ENCODE data around the gene GALNT2. TPM values are rescaled to one million over a fixed set of nuclear protein-coding genes. Genes with fewer than 3 reads are reported as not detected.

Gene GALNT2
- polyA plus RNA-seq, 4 donors, result 10.8 to 43.9 (median 23.3) TPM

DNA sequence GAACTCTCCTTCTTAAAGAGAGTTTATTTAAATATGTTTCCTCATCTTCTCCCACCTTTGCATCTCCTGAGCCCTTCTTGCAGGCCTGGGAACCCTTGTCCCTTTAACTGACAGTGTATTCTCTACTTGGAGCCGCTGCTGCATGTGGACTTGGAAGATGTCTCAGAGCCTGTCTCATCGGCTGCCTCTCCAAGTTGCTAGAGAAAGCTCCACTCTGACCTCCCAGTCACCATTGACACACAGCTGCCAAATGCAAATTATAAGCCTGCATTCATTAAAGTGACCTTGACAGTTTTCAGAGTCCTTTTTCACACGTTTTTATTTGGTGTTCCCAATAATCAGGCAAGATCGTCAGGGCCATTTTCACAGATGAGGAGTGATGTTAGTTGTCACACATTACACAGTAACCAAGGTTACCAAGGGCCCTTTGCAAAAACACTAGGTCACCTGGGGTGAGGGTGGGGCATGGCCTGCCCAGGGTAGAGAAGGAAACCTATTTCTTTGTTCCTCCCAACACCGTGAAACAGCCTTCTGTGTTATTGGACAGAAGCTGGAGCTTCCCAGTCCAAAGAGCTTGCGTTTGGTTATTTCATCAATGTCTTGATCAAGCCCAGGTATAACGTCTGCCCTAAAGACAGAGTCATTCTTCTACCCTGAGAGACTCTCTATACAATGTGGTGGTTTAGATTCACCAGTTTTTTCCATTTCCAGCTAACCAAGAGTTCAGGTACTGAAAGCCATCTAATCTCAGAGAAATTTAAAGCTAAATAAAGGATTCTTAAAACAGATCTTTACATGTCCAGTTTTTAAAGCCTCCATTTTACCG lies 164.1 kb downstream of the GALNT2 start:
- peaks cover 0 to 2% (median 0%) of the 10 kb centered on the region in 3 donors for H3K36me3 ChIP-seq (ENCODE audit: control insufficient read depth in 3 of 3, insufficient read depth in 2 of 3, low read depth in 1 of 3, low read length in 3 of 3)
- WGBS, 3 donors, result 58 to 72% (median 61%) methylated on average over 8 of the region's 8 CpGs
- peak overlapping the region in 1 of 3 donors; percentile 20 for H3K27ac ChIP-seq (ENCODE audit: low read depth in 1 of 3, low read length in 2 of 3)
- no peak for FAIRE-seq
- H3K4me1 ChIP-seq (ENCODE audit: control insufficient read depth in 3 of 3, insufficient read depth in 2 of 3, low read depth in 1 of 3, low read length in 2 of 3), result peaks cover 0 to 3% (median 0%) of the 10 kb centered on the region in 3 donors
- no peaks in the 10 kb centered on the region for H3K27me3 ChIP-seq (ENCODE audit: control insufficient read depth in 3 of 3, insufficient read depth in 3 of 3, low read length in 3 of 3)
- H3K9me3 ChIP-seq (ENCODE audit: control insufficient read depth in 2 of 2, insufficient read depth in 1 of 2, low read depth in 1 of 2, low read length in 1 of 2), result no peaks in the 10 kb centered on the region
- no peak overlapping the region for H3K4me3 ChIP-seq (ENCODE audit: low read depth in 1 of 3, low read length in 3 of 3)
- peak in 1 of 2 donors; percentile 34 for DNase-seq

DNA sequence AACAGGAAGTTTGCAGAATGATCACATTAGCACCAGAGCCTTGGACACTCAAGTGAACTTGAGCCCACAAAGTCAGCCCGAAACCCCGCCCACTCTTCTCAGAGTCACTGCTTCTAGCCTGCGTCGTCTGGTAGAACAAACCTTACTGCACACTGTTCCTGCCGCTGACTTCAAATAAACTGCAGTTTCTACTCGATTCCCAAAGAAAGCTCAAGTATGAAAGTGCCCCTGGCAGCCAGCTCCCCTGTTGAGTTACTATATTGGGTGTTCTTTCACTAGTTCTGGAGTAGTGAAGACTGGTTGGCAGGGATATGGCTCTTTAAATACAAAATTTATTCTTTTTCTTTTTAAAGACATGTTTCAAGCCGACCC lies 164.7 kb downstream of the GALNT2 start:
- FAIRE-seq, result no peak
- peak overlapping the region in 2 of 3 donors; percentile 50 to 52 for H3K27ac ChIP-seq (ENCODE audit: low read depth in 1 of 3, low read length in 2 of 3)

DNA sequence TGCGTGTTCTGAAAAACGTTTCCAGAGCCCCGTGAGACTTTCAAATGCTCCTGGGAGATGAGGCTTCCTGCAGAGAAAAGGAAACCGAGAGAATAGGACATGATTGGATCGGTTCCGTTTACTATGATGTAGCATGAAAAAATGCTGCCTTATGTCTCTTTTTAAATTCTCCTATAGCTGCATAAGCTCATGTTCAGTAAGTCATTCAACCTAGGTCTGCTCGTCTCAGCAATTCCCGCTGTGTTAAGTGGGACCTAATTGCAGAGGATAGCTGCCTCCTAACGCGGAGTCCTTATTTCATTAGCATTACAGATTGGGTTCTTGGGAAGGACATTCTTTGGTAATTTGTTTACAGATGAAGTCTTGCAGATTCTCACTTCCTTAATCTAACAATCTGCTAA lies 165.3 kb downstream of the GALNT2 start:
- peak overlapping the region in 1 of 3 donors; percentile 50 for H3K27ac ChIP-seq (ENCODE audit: low read depth in 1 of 3, low read length in 2 of 3)
- no peaks in the 10 kb centered on the region for H3K36me3 ChIP-seq (ENCODE audit: control insufficient read depth in 3 of 3, insufficient read depth in 2 of 3, low read depth in 1 of 3, low read length in 3 of 3)
- no peaks in the 10 kb centered on the region for H3K9me3 ChIP-seq (ENCODE audit: control insufficient read depth in 2 of 2, insufficient read depth in 1 of 2, low read depth in 1 of 2, low read length in 1 of 2)
- peaks cover 0 to 3% (median 0%) of the 10 kb centered on the region in 3 donors for H3K4me1 ChIP-seq (ENCODE audit: control insufficient read depth in 3 of 3, insufficient read depth in 2 of 3, low read depth in 1 of 3, low read length in 2 of 3)
- no peak overlapping the region for H3K4me3 ChIP-seq (ENCODE audit: low read depth in 1 of 3, low read length in 3 of 3)
- WGBS, 3 donors, result 76 to 93% (median 89%) methylated on average over 10 of the region's 10 CpGs
- H3K27me3 ChIP-seq (ENCODE audit: control insufficient read depth in 3 of 3, insufficient read depth in 3 of 3, low read length in 3 of 3), result no peaks in the 10 kb centered on the region
- FAIRE-seq, result no peak
- DNase-seq, result no peak

More for the DNA sequence above, 164.7 kb downstream of the GALNT2 start:
- Histone ChIP-seq H3K4me3 (ENCODE audit: low read depth in 1 of 3, low read length in 3 of 3) (no peak overlapping the region), H3K36me3 (ENCODE audit: control insufficient read depth in 3 of 3, insufficient read depth in 2 of 3, low read depth in 1 of 3, low read length in 3 of 3) (no peaks in the 10 kb centered on the region), H3K27me3 (ENCODE audit: control insufficient read depth in 3 of 3, insufficient read depth in 3 of 3, low read length in 3 of 3) (no peaks in the 10 kb centered on the region), H3K9me3 (ENCODE audit: control insufficient read depth in 2 of 2, insufficient read depth in 1 of 2, low read depth in 1 of 2, low read length in 1 of 2) (no peaks in the 10 kb centered on the region), H3K4me1 (ENCODE audit: control insufficient read depth in 3 of 3, insufficient read depth in 2 of 3, low read depth in 1 of 3, low read length in 2 of 3) (peaks cover 0 to 3% (median 0%) of the 10 kb centered on the region in 3 donors)
- peak; percentile 59 to 72 for DNase-seq
- 56 to 64% (median 60%) methylated on average over 7 of the region's 7 CpGs for WGBS, 3 donors

DNA sequence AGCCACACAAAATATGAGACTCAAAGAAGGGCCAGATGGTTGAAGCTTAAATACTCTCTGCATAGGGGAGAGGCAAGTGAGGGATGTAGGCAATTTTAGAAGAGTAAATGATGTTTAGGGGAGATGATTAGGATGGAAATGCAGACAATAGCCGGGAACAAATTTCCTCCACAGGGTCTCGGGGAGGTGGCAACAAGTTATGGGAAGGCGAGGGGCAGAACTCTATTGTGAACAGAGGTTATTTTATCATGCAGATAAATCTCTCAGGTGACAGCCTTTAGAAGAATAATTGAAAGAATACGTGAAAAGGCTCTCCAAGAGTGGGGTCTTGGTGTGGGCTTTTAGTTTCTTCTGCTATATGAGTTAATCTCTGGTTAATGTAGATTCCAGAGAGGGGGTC lies 166.7 kb downstream of the GALNT2 start:
- no peak overlapping the region for H3K4me3 ChIP-seq (ENCODE audit: low read depth in 1 of 3, low read length in 3 of 3)
- H3K27me3 ChIP-seq (ENCODE audit: control insufficient read depth in 3 of 3, insufficient read depth in 3 of 3, low read length in 3 of 3), result no peaks in the 10 kb centered on the region
- no peaks in the 10 kb centered on the region for H3K9me3 ChIP-seq (ENCODE audit: control insufficient read depth in 2 of 2, insufficient read depth in 1 of 2, low read depth in 1 of 2, low read length in 1 of 2)
- DNase-seq, result no peak
- WGBS, 3 donors, result 93 to 97% (median 95%) methylated on average over 4 of the region's 4 CpGs
- no peak overlapping the region for H3K27ac ChIP-seq (ENCODE audit: low read depth in 1 of 3, low read length in 2 of 3)
- no peaks in the 10 kb centered on the region for H3K36me3 ChIP-seq (ENCODE audit: control insufficient read depth in 3 of 3, insufficient read depth in 2 of 3, low read depth in 1 of 3, low read length in 3 of 3)
- FAIRE-seq, result no peak
- peaks cover 0 to 3% (median 0%) of the 10 kb centered on the region in 3 donors for H3K4me1 ChIP-seq (ENCODE audit: control insufficient read depth in 3 of 3, insufficient read depth in 2 of 3, low read depth in 1 of 3, low read length in 2 of 3)

DNA sequence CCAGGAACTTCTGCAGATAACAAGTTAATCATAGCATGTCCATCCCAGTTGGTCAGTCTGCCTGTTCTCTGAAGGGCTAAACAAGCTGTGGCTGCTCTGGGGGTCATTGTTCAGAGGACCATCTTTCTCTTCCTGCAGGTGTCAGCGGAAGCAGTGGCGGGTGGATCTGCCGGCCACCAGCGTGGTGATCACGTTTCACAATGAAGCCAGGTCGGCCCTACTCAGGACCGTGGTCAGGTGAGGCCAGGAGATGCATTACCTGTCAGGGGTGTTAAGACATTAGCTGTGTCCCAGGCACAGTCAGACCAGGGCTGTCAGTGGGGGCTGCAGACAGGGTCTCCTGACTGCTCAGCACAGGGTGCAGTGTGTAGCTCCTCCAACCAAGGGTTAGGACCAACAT lies 168.8 kb downstream of the GALNT2 start:
- H3K27me3 ChIP-seq (ENCODE audit: control insufficient read depth in 3 of 3, insufficient read depth in 3 of 3, low read length in 3 of 3), result no peaks in the 10 kb centered on the region
- no peak overlapping the region for H3K27ac ChIP-seq (ENCODE audit: low read depth in 1 of 3, low read length in 2 of 3)
- FAIRE-seq, result no peak
- WGBS, 3 donors, result 95% methylated on average over 7 of the region's 7 CpGs
- H3K4me3 ChIP-seq (ENCODE audit: low read depth in 1 of 3, low read length in 3 of 3), result no peak overlapping the region
- peaks cover 0 to 3% (median 0%) of the 10 kb centered on the region in 3 donors for H3K4me1 ChIP-seq (ENCODE audit: control insufficient read depth in 3 of 3, insufficient read depth in 2 of 3, low read depth in 1 of 3, low read length in 2 of 3)
- no peaks in the 10 kb centered on the region for H3K9me3 ChIP-seq (ENCODE audit: control insufficient read depth in 2 of 2, insufficient read depth in 1 of 2, low read depth in 1 of 2, low read length in 1 of 2)
- peaks cover 0 to 3% (median 0%) of the 10 kb centered on the region in 3 donors for H3K36me3 ChIP-seq (ENCODE audit: control insufficient read depth in 3 of 3, insufficient read depth in 2 of 3, low read depth in 1 of 3, low read length in 3 of 3)
- DNase-seq, result no peak

DNA sequence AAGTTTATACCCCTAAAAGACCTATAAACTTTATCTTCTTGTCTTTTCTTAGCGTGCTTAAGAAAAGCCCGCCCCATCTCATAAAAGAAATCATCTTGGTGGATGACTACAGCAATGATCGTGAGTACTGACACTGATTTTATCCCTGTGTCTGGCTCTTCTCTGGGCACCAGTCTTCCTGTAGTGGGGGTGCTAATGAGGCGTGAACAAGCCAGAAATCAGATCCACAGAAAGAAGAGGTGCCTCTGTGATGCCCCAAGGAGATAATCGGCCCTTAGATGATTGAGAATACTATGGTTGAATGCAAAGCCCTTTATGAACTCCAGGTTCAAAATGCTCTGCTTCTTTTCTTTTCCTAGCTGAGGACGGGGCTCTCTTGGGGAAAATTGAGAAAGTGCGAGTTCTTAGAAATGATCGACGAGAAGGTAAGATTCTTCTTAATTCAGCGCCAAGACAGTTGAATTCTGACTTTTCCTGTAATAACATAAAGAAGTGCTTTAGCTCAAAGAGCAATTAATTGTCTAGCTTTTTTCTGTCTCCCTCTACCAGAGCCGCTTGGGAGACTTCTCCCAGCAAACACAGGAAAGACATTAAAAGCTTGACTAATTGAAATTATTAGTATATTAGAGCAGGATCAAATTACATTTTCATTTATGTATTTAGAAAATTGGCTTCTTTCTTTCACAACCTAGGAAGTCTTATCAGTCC lies 169.4 kb downstream of the GALNT2 start:
- no peak for FAIRE-seq
- 94 to 97% (median 95%) methylated on average over 11 of the region's 11 CpGs for WGBS, 3 donors

DNA sequence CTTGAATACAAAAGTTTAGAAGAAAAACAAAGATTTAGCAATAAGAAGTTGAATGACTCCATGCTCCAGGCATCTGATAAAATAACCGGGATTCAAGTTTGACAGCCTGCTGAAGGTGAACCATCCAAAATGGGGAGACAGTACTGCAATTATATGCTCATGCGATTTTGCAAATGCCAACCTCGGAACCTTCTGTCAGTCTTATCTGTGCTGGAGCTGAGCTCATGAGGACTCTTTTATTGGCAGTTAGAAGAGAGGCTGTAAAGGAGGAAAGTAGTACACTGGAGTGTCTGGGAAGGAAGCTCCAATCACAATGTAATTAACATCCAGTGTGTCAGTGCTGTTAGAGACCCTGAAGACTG lies 170.0 kb downstream of the GALNT2 start:
- peaks cover 0 to 3% (median 0%) of the 10 kb centered on the region in 3 donors for H3K36me3 ChIP-seq (ENCODE audit: control insufficient read depth in 3 of 3, insufficient read depth in 2 of 3, low read depth in 1 of 3, low read length in 3 of 3)
- DNase-seq, result peak in 1 of 2 donors; percentile 14
- no peaks in the 10 kb centered on the region for H3K9me3 ChIP-seq (ENCODE audit: control insufficient read depth in 2 of 2, insufficient read depth in 1 of 2, low read depth in 1 of 2, low read length in 1 of 2)
- WGBS, 3 donors, result 37 to 72% (median 66%) methylated on average over 3 of the region's 3 CpGs
- no peak for FAIRE-seq
- no peaks in the 10 kb centered on the region for H3K27me3 ChIP-seq (ENCODE audit: control insufficient read depth in 3 of 3, insufficient read depth in 3 of 3, low read length in 3 of 3)
- no peak overlapping the region for H3K27ac ChIP-seq (ENCODE audit: low read depth in 1 of 3, low read length in 2 of 3)
- no peak overlapping the region for H3K4me3 ChIP-seq (ENCODE audit: low read depth in 1 of 3, low read length in 3 of 3)
- no peaks in the 10 kb centered on the region for H3K4me1 ChIP-seq (ENCODE audit: control insufficient read depth in 3 of 3, insufficient read depth in 2 of 3, low read depth in 1 of 3, low read length in 2 of 3)

More for the DNA sequence above, 169.4 kb downstream of the GALNT2 start:
- H3K4me3 ChIP-seq (ENCODE audit: low read depth in 1 of 3, low read length in 3 of 3), result no peak overlapping the region
- peaks cover 0 to 3% (median 0%) of the 10 kb centered on the region in 3 donors for H3K36me3 ChIP-seq (ENCODE audit: control insufficient read depth in 3 of 3, insufficient read depth in 2 of 3, low read depth in 1 of 3, low read length in 3 of 3)
- H3K27ac ChIP-seq (ENCODE audit: low read depth in 1 of 3, low read length in 2 of 3), result no peak overlapping the region
- no peak for DNase-seq
- no peaks in the 10 kb centered on the region for H3K9me3 ChIP-seq (ENCODE audit: control insufficient read depth in 2 of 2, insufficient read depth in 1 of 2, low read depth in 1 of 2, low read length in 1 of 2)
- peaks cover 0 to under 1% (median 0%) of the 10 kb centered on the region in 3 donors for H3K4me1 ChIP-seq (ENCODE audit: control insufficient read depth in 3 of 3, insufficient read depth in 2 of 3, low read depth in 1 of 3, low read length in 2 of 3)
- no peaks in the 10 kb centered on the region for H3K27me3 ChIP-seq (ENCODE audit: control insufficient read depth in 3 of 3, insufficient read depth in 3 of 3, low read length in 3 of 3)

DNA sequence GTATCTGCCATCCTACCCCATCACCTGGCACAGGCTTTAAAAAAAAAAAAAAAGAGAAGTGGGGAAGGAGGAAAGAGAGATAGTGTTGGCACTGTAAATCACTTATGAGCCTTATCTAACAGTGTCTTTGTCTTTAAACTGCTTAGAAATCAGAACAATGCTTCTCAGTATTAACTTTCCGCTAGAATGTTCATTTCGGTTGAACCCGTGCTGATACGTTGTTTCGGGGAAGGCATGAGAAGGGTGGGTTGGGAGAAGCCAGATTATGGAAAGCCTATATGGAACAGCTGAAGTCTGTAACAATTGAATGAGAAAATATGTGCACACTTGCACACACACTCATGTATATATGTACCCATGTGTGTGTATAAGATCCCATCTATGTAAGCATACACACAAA lies 170.8 kb downstream of the GALNT2 start:
- no peaks in the 10 kb centered on the region for H3K4me1 ChIP-seq (ENCODE audit: control insufficient read depth in 3 of 3, insufficient read depth in 2 of 3, low read depth in 1 of 3, low read length in 2 of 3)
- no peak overlapping the region for H3K27ac ChIP-seq (ENCODE audit: low read depth in 1 of 3, low read length in 2 of 3)
- 96 to 98% (median 98%) methylated on average over 5 of the region's 5 CpGs for WGBS, 3 donors
- no peaks in the 10 kb centered on the region for H3K9me3 ChIP-seq (ENCODE audit: control insufficient read depth in 2 of 2, insufficient read depth in 1 of 2, low read depth in 1 of 2, low read length in 1 of 2)
- H3K36me3 ChIP-seq (ENCODE audit: control insufficient read depth in 3 of 3, insufficient read depth in 2 of 3, low read depth in 1 of 3, low read length in 3 of 3), result peaks cover 0 to 3% (median 0%) of the 10 kb centered on the region in 3 donors
- no peaks in the 10 kb centered on the region for H3K27me3 ChIP-seq (ENCODE audit: control insufficient read depth in 3 of 3, insufficient read depth in 3 of 3, low read length in 3 of 3)
- FAIRE-seq (no peak), DNase-seq (no peak)
- H3K4me3 ChIP-seq (ENCODE audit: low read depth in 1 of 3, low read length in 3 of 3), result no peak overlapping the region

Measured in small intestine (tissue), 7 donors.